ENCODE measurements around the gene EML4. TPM values are rescaled to one million over a fixed set of nuclear protein-coding genes. Genes with fewer than 3 reads are reported as not detected.
A peak's percentile ranks its signal among the peaks of the same experiment; 100 is the strongest.
"Not testable (repeated sequence)": the region's sequence is repeated elsewhere in the genome, so short reads cannot be mapped to it uniquely, and the experiment has no call there.

Gene EML4
- total and polyA plus RNA-seq, 12 donors = 29.9 to 64.0 (median 51.9) TPM

- intact Hi-C loops (cut with DNase I) = no loop called here
- H3K36me3 ChIP-seq (replicated peaks in 1 of 2) = no peaks in the 10 kb centered on the region
- WGBS, 4 donors = 49 to 61% (median 53%) methylated on average over 8 of the region's 8 CpGs
- H3K4me3 ChIP-seq = no peak overlapping the region
- H3K4me1 ChIP-seq (replicated peaks in 1 of 2) = peaks cover 10 to 53% of the 10 kb centered on the region in 2 donors
- no peaks in the 10 kb centered on the region for H3K9me3 ChIP-seq (replicated peaks in 1 of 3)
- DNase-seq = peak in 1 of 7 donors; percentile 16
- H3K27ac ChIP-seq = peak overlapping the region; percentile 38 to 90 (median 70)
- H3K27me3 ChIP-seq = no peaks in the 10 kb centered on the region
- TF ChIP-seq, protein P1, sequence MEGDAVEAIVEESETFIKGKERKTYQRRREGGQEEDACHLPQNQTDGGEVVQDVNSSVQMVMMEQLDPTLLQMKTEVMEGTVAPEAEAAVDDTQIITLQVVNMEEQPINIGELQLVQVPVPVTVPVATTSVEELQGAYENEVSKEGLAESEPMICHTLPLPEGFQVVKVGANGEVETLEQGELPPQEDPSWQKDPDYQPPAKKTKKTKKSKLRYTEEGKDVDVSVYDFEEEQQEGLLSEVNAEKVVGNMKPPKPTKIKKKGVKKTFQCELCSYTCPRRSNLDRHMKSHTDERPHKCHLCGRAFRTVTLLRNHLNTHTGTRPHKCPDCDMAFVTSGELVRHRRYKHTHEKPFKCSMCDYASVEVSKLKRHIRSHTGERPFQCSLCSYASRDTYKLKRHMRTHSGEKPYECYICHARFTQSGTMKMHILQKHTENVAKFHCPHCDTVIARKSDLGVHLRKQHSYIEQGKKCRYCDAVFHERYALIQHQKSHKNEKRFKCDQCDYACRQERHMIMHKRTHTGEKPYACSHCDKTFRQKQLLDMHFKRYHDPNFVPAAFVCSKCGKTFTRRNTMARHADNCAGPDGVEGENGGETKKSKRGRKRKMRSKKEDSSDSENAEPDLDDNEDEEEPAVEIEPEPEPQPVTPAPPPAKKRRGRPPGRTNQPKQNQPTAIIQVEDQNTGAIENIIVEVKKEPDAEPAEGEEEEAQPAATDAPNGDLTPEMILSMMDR (IDR thresholded peaks at IDR 0.05) = no peak
- no peak for TF ChIP-seq POLR2A (IDR thresholded peaks at IDR 0.05)
These were observed 36.8 kb upstream of the EML4 start for GRCh38 chr2:42132191-42132965.

GRCh38 chr2:42132966-42133641 lies 36.0 kb upstream of the EML4 start:
- H3K36me3 ChIP-seq (replicated peaks in 1 of 2) = no peaks in the 10 kb centered on the region
- TF ChIP-seq, protein P1 (IDR thresholded peaks at IDR 0.05) = no peak
- TF ChIP-seq POLR2A (IDR thresholded peaks at IDR 0.05) = peak; percentile 9 to 83
- intact Hi-C loops (cut with DNase I) = no loop called here
- DNase-seq = peak; percentile 87 to 98 (median 96)
- peaks cover 10 to 52% of the 10 kb centered on the region in 2 donors for H3K4me1 ChIP-seq (replicated peaks in 1 of 2)
- H3K27me3 ChIP-seq = no peaks in the 10 kb centered on the region
- H3K4me3 ChIP-seq = peak overlapping the region in 1 of 4 donors; percentile 23
- peak overlapping the region; percentile 39 to 90 (median 70) for H3K27ac ChIP-seq
- no peaks in the 10 kb centered on the region for H3K9me3 ChIP-seq (replicated peaks in 1 of 3)
- WGBS, 4 donors = 4 to 9% (median 8%) methylated on average over 12 to 17 of the region's 17 CpGs

GRCh38 chr2:42133771-42134195 lies 35.4 kb upstream of the EML4 start:
- Histone ChIP-seq H3K27ac (peak overlapping the region; percentile 39 to 90 (median 70)), H3K9me3 (replicated peaks in 1 of 3) (no peaks in the 10 kb centered on the region), H3K4me1 (replicated peaks in 1 of 2) (peaks cover 10 to 49% of the 10 kb centered on the region in 2 donors), H3K27me3 (no peaks in the 10 kb centered on the region), H3K4me3 (no peak overlapping the region), H3K36me3 (replicated peaks in 1 of 2) (no peaks in the 10 kb centered on the region)
- WGBS, 4 donors = 74 to 93% (median 87%) methylated on average over 6 to 11 of the region's 11 CpGs
- intact Hi-C loops (cut with DNase I) = no loop called here
- TF ChIP-seq POLR2A (IDR thresholded peaks at IDR 0.05) = no peak
- TF ChIP-seq, protein P1 (IDR thresholded peaks at IDR 0.05) = no peak
- DNase-seq = peak in 2 of 7 donors; percentile 18 to 22

- intact Hi-C loops (cut with DNase I); H3K9me3 ChIP-seq (replicated peaks in 1 of 3); H3K27me3 ChIP-seq; H3K36me3 ChIP-seq (replicated peaks in 1 of 2); H3K4me3 ChIP-seq: not testable (repeated sequence)
- DNase-seq = peak in 1 of 7 donors; percentile 13
- Histone ChIP-seq H3K4me1 (replicated peaks in 1 of 2) (peaks cover 10 to 50% of the 10 kb centered on the region in 2 donors), H3K27ac (peak overlapping the region in 1 of 5 donors; percentile 88)
- 85 to 94% (median 90%) methylated on average over 10 of the region's 10 CpGs for WGBS, 4 donors
These were observed 34.7 kb upstream of the EML4 start for GRCh38 chr2:42134401-42134932.

All from adrenal gland (tissue), 12 donors.